HCT116 (cell line): ENCODE measurements around the gene ARL15.

ENCODE experiments used
- CTCF ChIP-seq, 3 experiments: fragments of 200-600 bp in 1 of 3; sonication (generic) in 1 of 3; IDR thresholded peaks in 2 of 3; conservative IDR thresholded peaks in 1 of 3; 2 replicates each; pipeline ENCODE4 v1.5.1; 2012 to 2017; ENCODE audit warnings: low read depth in 2 of 3, low read length in 2 of 3, antibody characterized with exemption in 1 of 3, borderline replicate concordance in 1 of 3, control low read depth in 1 of 3, mild to moderate bottlenecking in 1 of 3, mixed read lengths in 1 of 3, mixed run types in 1 of 3, moderate library complexity in 1 of 3; ENCODE audit not compliant: insufficient read depth in 1 of 3
- EZH2 ChIP-seq: fragments of 200-600 bp; sonication (generic); IDR thresholded peaks from 2 replicates; pipeline ENCODE4 v1.6.1; 2017; ENCODE audit warnings: antibody characterized with exemption, mixed run types
- EZH2phosphoT487 ChIP-seq: fragments of 200-600 bp; IDR thresholded peaks from 2 replicates; pipeline ENCODE4 v1.6.1; 2018; ENCODE audit warnings: antibody characterized with exemption, borderline replicate concordance
- POLR2A ChIP-seq: IDR thresholded peaks from 2 replicates; pipeline ENCODE4 v1.7.0; 2011; ENCODE audit warnings: borderline replicate concordance; ENCODE audit not compliant: insufficient read depth, insufficient read length; ENCODE audit errors: extremely low read depth
- YY1 ChIP-seq: IDR thresholded peaks from 2 replicates; pipeline ENCODE4 v1.6.1; 2011; ENCODE audit warnings: low read length, low read depth, moderate library complexity, mild to moderate bottlenecking; ENCODE audit not compliant: insufficient replicate concordance; ENCODE audit errors: extremely low read depth
- ZBTB33 ChIP-seq: IDR thresholded peaks from 2 replicates; pipeline ENCODE4 v1.6.1; 2011; ENCODE audit warnings: mild to moderate bottlenecking, low read length, moderate library complexity; ENCODE audit not compliant: insufficient replicate concordance; ENCODE audit errors: extremely low read depth

GRCh38 chr5:54186108-54186507 is 124.3 kb downstream of the ARL15 start:
- TF ChIP-seq CTCF (IDR thresholded peaks at IDR 0.05 in 2 of 3, conservative IDR thresholded peaks at IDR 0.05 in 1 of 3; ENCODE audit: borderline replicate concordance in 1 of 3, insufficient read depth in 1 of 3, low read depth in 2 of 3, low read length in 2 of 3), result no peak
- TF ChIP-seq POLR2A, result no peak
- no peak for TF ChIP-seq EZH2
- no peak for TF ChIP-seq ZBTB33
- TF ChIP-seq YY1, result no peak
- no peak for TF ChIP-seq EZH2phosphoT487
